ENCODE measurements around the gene STK40. TPM values are rescaled to one million over a fixed set of nuclear protein-coding genes. Genes with fewer than 3 reads are reported as not detected.

Gene STK40
- total RNA-seq, 2 experiments from 2014 or later = 43.8 to 83.9 TPM

DNA sequence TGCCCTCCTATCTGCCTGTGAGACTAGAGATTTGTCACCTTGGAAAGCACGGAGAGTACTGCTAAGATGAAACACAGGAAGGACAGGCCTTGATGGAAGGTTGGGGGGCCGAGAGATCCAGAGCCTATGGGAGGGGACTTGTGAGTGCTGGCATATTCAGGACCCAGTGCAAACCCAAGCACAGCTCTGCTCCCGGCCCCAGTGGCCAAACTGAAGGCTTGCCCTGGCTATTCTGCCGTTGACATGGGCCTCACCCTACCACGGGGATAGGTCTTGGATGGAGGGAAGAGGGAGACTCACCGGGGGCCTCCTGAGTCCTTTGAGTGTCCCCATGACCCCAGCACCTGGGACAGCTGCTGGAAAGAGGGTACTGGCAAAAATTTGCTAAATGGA is 57.6 kb downstream of the STK40 start:
- H3K36me3 ChIP-seq (ENCODE audit: insufficient read depth, low read length) = no peaks in the 10 kb centered on the region
- no peak for DNase-seq (ENCODE audit: low spot score)
- H3K4me1 ChIP-seq (ENCODE audit: insufficient read depth, low read length, poor library complexity, severe bottlenecking) = peaks cover 51% of the 10 kb centered on the region
- H3K4me2 ChIP-seq (ENCODE audit: low read length) = no peak overlapping the region
- intact Hi-C loops (cut with micrococcal nuclease; ENCODE audit: unreplicated experiment) = no loop called here
- H2AFZ ChIP-seq (ENCODE audit: low read length) = no peak overlapping the region
- no peaks in the 10 kb centered on the region for H3K9me2 ChIP-seq (ENCODE audit: insufficient read depth, low read length)
- no peak overlapping the region for H3K4me3 ChIP-seq (ENCODE audit: low read depth, low read length, poor library complexity, severe bottlenecking)
- H3K9me3 ChIP-seq (ENCODE audit: low read length) = no peaks in the 10 kb centered on the region
- ChIA-PET CTCF (ENCODE audit: unreplicated experiment) (no interaction called here), POLR2A (no interaction called here)
- no peaks in the 10 kb centered on the region for H4K20me1 ChIP-seq (ENCODE audit: insufficient read depth, low read length)
- BruUV-seq (replicated peaks) = no TSS peak
- TF ChIP-seq, protein P1, sequence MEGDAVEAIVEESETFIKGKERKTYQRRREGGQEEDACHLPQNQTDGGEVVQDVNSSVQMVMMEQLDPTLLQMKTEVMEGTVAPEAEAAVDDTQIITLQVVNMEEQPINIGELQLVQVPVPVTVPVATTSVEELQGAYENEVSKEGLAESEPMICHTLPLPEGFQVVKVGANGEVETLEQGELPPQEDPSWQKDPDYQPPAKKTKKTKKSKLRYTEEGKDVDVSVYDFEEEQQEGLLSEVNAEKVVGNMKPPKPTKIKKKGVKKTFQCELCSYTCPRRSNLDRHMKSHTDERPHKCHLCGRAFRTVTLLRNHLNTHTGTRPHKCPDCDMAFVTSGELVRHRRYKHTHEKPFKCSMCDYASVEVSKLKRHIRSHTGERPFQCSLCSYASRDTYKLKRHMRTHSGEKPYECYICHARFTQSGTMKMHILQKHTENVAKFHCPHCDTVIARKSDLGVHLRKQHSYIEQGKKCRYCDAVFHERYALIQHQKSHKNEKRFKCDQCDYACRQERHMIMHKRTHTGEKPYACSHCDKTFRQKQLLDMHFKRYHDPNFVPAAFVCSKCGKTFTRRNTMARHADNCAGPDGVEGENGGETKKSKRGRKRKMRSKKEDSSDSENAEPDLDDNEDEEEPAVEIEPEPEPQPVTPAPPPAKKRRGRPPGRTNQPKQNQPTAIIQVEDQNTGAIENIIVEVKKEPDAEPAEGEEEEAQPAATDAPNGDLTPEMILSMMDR (conservative IDR thresholded peaks at IDR 0.05; ENCODE audit: low read length) = no peak
- no peak for TF ChIP-seq EZH2phosphoT487 (IDR thresholded peaks at IDR 0.05; ENCODE audit: borderline replicate concordance, low read depth, low read length)
- H3K27ac ChIP-seq (ENCODE audit: low read depth, low read length, poor library complexity, severe bottlenecking) = no peak overlapping the region
- H3K79me2 ChIP-seq (ENCODE audit: insufficient read depth, low read depth, low read length) = no peaks in the 10 kb centered on the region

DNA sequence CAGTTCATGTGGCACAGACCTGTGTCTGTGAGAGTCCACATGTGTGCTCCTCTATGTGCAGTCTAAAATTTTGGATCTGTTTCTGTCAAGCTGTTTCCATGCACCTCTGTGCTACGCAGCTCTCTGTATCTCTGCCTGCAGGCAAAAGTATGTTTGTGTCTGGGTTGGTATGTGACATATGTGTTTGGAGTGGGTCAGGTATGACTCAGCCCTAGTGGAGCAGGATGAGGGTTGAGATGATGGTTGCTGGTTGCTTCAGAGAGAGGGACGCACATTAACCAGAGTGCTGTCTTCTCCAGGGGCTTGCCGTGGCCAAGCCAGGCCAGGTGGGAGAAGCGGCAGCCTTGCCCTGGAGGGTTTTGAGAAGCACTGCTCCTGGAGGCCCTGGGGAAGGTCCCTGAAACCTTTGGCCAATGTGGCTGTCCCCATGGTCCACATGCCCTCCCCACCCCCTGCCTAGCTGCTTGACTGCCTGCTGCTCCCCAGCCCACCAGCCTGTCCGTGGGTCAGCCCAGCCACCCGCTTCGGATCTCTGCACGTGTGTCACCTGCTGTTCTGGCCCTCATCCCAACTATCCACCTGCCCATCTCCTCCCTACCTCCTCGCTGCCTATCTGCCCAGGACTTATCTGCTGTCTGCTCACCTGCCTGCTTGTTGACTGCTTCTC is 58.2 kb downstream of the STK40 start:
- no peak overlapping the region for H3K27ac ChIP-seq (ENCODE audit: low read depth, low read length, poor library complexity, severe bottlenecking)
- H3K4me3 ChIP-seq (ENCODE audit: low read depth, low read length, poor library complexity, severe bottlenecking) = no peak overlapping the region
- H2AFZ ChIP-seq (ENCODE audit: low read length) = no peak overlapping the region
- H3K9me3 ChIP-seq (ENCODE audit: low read length) = no peaks in the 10 kb centered on the region
- TF ChIP-seq, protein P1 (conservative IDR thresholded peaks at IDR 0.05; ENCODE audit: low read length) = no peak
- no peak for TF ChIP-seq EZH2phosphoT487 (IDR thresholded peaks at IDR 0.05; ENCODE audit: borderline replicate concordance, low read depth, low read length)
- H4K20me1 ChIP-seq (ENCODE audit: insufficient read depth, low read length) = no peaks in the 10 kb centered on the region
- H3K79me2 ChIP-seq (ENCODE audit: insufficient read depth, low read depth, low read length) = no peaks in the 10 kb centered on the region
- H3K9me2 ChIP-seq (ENCODE audit: insufficient read depth, low read length) = no peaks in the 10 kb centered on the region
- no peaks in the 10 kb centered on the region for H3K36me3 ChIP-seq (ENCODE audit: insufficient read depth, low read length)
- peaks cover 55% of the 10 kb centered on the region for H3K4me1 ChIP-seq (ENCODE audit: insufficient read depth, low read length, poor library complexity, severe bottlenecking)
- BruUV-seq (replicated peaks) = no TSS peak
- ChIA-PET POLR2A (no interaction called here), CTCF (ENCODE audit: unreplicated experiment) (no interaction called here)
- H3K4me2 ChIP-seq (ENCODE audit: low read length) = no peak overlapping the region
- intact Hi-C loops (cut with micrococcal nuclease; ENCODE audit: unreplicated experiment) = no loop called here
- no peak for DNase-seq (ENCODE audit: low spot score)

DNA sequence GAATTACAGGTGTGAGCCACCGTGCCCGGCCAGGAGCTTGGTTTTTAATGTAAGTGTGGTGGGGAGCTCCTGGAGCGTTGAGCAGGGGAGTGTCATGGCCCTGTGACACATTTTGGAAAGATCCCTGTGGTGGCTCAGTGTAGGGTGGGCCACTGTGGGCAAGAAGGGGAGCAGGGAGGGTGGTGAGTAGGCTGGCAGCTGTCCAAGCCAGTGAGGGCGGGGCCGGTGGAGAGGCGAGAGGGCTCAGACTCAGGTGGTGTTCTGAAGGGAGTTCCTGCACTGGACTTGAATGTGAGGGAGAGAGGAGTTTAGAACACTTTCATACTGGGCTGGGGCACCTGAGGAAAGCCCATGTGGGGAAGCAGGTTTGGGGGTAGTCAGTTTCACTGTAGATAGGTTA is 59.2 kb downstream of the STK40 start:
- peaks cover 55% of the 10 kb centered on the region for H3K4me1 ChIP-seq (ENCODE audit: insufficient read depth, low read length, poor library complexity, severe bottlenecking)
- ChIA-PET CTCF (ENCODE audit: unreplicated experiment) (no interaction called here), POLR2A (no interaction called here)
- intact Hi-C loops (cut with micrococcal nuclease; ENCODE audit: unreplicated experiment) = no loop called here
- H3K9me3 ChIP-seq (ENCODE audit: low read length) = no peaks in the 10 kb centered on the region
- H3K79me2 ChIP-seq (ENCODE audit: insufficient read depth, low read depth, low read length) = no peaks in the 10 kb centered on the region
- H3K4me3 ChIP-seq (ENCODE audit: low read depth, low read length, poor library complexity, severe bottlenecking) = no peak overlapping the region
- BruUV-seq (replicated peaks) = no TSS peak
- no peak overlapping the region for H2AFZ ChIP-seq (ENCODE audit: low read length)
- TF ChIP-seq, protein P1 (conservative IDR thresholded peaks at IDR 0.05; ENCODE audit: low read length) = no peak
- TF ChIP-seq EZH2phosphoT487 (IDR thresholded peaks at IDR 0.05; ENCODE audit: borderline replicate concordance, low read depth, low read length) = no peak
- no peaks in the 10 kb centered on the region for H3K9me2 ChIP-seq (ENCODE audit: insufficient read depth, low read length)
- H3K36me3 ChIP-seq (ENCODE audit: insufficient read depth, low read length) = no peaks in the 10 kb centered on the region
- no peaks in the 10 kb centered on the region for H4K20me1 ChIP-seq (ENCODE audit: insufficient read depth, low read length)
- peak; percentile 34 for DNase-seq (ENCODE audit: low spot score)
- no peak overlapping the region for H3K27ac ChIP-seq (ENCODE audit: low read depth, low read length, poor library complexity, severe bottlenecking)
- H3K4me2 ChIP-seq (ENCODE audit: low read length) = no peak overlapping the region

All from OCI-LY7 (cell line).